Measurements from ENCODE around the gene TRAF3IP1.
"Not testable (repeated sequence)": the region's sequence is repeated elsewhere in the genome, so short reads cannot be mapped to it uniquely, and the experiment has no call there.

The TRAF3IP1 gene

DNA sequence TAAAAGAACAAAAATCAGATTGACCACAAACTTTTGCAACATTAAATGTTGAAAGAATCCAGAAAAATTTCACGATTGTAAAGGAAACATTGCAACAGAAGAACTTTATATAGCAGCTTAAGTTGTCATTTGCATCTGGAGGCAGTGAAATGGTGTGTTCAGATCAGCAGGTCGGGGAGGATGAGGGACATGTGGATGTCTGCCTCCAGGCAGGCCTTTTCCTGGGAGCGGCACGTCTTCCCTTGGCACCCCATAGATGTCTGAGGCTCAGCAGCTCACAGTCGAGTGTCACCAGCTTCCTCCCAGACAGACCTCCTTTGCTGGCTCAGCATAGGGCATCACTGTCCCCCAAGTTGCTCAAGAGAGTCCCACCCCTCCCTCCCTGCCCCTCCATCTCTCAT, 62.1 kb downstream of the TRAF3IP1 start:
- no peak for DNase-seq

DNA sequence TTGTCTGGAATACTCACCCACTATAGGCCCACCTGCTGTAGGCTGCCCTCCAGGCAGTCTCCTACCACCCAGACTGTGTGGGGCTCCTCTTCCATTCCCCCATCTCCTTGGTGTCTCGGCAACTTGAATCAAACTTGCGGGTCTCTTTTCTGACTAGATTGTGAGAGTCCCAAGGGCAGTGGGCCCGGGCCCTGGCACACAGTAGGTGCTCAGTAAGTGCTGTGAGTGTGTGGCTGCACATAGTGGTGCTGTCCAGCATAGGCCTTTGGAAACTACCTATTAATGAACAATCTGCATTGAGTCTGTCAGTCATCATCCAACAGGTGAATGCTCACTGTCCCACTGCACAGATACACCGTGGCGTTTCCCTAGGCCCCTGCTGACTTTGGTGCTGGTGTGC, 62.8 kb downstream of the TRAF3IP1 start:
- no peak for DNase-seq

DNA sequence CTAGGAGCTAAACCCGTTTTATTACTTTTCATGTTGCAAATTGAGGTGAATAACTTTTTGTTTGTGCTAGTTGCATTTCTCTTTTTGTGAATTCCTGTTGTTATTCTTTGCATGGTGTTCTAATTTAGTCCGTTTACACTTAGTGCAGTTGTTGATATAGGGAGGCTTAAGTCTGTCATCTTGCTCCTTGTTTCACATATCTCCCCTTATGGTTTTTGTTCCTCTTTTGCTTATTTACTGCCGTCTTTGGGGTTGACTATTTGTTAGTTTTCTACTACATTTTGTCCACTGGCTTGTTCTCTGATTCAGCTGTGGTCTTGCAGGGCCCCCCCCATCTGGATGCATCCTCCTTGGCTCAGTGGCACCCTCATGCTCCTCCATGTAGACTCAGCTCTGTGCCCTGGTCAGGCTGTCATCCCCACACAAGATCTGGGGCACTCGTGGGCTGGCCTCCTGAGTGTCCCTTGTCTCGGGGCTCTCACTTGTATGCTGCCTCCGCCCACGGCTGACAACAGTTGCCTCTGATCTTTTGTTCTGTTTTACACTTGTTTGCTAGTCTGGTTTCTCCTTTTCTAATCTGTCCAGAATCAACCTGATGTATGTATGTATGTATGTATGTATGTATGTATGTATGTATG, 63.5 kb downstream of the TRAF3IP1 start:
- DNase-seq: no peak

DNA sequence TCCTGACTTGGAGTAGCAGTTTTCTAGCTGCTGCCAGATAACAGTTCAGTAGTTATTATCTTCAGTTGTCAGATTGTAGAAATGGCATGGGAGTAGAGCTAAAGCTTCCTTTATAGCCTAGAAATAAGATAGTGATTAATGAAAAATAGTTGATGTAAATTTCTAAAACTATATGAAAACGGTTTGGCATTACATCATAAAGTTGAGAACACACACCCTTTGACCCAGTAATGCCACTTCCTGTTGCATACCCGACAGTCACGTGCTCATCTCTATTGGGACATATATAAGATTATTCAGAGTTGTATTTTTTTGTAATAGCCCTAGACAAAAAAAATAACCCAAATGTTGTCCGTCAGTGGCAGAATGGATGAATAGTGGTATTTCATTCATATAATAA, 67.0 kb downstream of the TRAF3IP1 start:
- DNase-seq: no peak

DNA sequence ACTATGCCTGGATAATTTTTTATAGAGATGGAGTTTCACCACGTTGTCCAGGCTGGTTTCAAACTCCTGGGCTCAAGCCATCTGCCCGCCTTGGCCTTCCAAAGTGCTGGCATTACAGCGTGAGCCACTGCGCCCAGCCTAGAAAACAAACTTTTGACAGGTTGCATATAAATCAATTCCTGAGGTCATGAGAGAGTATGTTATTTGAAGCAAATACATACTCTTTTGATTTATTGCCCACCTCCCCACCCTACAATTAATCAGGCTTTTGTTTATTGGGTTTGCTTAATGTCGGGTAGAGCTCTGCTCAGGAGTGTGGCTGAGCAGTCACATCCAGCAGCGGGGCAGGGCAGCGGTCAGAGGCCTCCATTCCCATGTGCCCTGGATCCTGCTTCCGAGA, 68.5 kb downstream of the TRAF3IP1 start:
- DNase-seq: no peak

DNA sequence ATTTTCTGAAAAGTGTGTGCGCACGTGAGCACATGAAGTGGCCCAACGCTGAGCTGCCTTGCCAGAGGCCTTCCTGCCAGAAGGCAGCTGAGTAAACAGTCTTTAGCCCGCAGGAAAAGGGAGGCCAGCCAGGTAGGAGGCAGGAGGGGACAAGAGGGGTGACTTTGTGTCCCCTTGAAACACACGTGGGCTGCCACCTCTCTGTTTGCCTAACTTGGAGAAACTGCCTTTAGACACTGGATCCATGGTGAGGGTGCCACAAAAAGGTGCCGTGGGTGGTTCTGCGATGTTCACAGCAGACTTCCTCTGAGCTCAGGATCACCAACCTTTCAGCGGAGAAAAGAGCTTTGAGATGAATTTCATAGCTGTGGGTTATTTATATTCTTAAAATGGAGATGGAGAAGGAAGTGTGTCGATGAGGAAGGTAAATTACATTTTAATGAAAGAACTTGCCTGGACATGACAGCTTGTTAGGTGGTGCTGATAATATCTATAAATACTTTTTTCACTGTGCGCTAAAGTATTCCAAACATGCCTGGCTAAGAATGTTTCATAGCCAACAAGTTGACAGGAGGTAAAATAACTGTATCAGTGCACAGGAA, 69.8 kb downstream of the TRAF3IP1 start:
- no peak for DNase-seq

DNA sequence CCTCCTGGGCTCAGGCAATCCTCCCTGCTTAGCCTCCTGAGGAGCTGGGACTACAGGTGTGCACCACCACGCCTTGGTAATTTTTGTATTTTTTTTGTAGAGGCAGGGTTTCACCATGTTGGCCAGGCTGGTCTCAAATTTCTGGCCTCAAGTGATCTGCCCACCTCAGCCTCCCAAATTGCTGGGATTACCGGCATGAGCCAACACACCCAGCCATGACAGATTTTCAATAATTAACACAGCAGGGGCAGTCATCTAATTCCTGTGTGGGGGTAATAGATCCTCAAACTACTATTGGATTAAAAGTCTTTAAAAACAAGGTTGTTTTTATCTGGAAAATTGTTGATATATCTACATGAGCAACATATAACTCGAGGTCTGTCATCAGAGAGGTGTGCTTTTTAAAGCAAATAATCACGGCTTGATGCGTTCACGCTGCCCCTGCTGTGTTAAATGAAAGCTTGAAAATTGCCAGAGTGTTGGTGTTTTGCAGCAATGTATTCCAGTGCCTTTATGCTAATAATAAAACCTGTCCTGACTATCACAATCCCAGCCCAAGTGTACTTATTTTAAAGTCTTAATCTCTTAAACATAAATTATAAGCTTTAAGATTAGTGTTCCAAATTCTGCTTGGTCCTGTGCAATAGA, 70.8 kb downstream of the TRAF3IP1 start:
- no peak for DNase-seq

DNA sequence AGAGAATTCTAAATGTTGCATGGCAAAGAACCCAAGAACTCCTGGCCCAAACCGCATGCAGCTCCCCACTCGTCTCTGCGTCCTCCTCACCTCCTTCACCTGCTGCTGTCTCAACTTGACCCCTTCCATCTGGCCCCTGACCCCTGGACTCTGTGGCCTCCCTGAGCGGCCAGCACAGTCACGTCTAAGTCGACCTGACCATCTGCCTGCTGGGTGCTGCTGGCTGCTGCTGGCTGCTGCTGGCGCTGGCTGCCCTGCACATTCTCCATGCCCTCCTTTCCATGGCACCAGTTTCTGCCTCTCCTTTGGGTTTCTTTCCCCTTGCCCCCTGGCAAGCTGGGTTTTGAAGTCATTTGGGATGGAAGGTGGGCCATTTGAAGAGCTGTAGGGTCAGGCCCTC, 76.3 kb downstream of the TRAF3IP1 start:
- no peak for DNase-seq

DNA sequence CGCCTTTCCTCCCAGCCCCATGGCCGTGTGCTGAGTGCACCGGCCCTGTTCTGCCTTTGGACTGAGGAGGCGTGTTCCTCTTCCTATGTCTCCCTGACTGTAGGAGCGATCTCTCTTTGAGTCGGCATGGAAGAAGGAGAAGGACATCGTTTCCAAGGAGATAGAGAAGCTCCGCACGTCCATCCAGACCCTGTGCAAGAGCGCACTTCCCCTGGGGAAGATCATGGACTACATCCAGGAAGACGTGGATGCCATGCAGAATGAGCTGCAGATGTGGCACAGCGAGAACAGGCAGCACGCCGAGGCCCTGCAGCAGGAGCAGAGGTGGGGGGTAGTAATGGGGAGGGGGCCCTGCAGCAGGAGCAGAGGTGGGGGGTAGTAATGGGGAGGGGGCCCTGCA, 77.0 kb downstream of the TRAF3IP1 start:
- DNase-seq: no peak

DNA sequence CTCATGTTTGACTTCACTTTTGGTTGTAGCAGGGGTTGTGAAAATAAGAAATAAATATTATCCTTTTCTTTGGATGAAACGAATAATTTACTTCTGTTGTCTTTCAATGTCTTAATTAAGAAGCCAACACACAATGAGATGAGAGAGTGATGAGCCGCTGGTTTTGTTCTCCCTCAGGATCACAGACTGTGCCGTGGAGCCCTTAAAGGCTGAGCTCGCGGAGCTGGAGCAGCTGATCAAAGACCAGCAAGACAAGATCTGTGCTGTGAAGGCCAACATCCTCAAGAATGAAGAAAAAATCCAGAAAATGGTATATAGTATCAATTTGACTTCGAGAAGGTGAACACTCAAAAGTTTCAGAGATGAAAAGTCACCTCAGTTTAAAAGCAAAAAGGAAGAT, 78.3 kb downstream of the TRAF3IP1 start:
- DNase-seq: no peak

DNA sequence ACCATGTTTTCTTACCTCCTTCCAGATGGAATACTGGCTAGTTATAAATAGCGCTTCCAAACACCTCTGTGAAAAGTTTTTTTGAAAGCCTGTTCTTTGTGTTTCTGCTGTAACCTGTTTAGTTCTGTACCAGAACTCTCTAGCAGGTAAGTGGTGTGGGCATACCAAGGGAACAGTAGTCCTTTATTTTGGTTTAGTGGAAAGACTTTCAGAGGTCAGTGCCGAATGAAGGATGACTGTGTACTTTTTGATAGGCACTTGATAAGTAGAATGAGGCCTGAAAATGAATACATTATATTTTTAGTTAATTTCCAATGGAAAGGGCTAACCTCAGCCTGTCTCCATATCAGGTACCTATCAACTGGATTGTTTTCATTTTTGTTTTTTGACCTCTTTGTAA, 78.8 kb downstream of the TRAF3IP1 start:
- DNase-seq: no peak

DNA sequence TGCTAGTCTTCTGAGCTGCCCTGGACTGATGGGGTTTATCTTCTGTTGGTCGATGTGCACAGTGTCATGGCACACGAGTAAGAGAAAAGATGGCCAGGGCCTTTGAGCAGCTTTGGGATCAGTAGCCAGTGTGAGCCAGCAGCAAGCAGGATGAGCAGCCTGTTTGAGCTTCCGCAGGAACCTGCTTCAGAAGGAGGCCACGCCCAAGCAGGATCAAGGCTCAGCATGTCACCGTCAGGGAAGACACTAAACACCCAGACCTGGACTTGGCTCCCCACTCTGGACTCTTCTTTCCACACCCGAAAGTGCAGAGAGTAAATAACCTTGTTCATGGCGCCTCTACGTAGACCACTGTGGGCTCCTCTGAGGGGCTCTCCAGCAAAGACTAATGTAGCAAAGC, 81.2 kb downstream of the TRAF3IP1 start:
- no peak for DNase-seq

DNA sequence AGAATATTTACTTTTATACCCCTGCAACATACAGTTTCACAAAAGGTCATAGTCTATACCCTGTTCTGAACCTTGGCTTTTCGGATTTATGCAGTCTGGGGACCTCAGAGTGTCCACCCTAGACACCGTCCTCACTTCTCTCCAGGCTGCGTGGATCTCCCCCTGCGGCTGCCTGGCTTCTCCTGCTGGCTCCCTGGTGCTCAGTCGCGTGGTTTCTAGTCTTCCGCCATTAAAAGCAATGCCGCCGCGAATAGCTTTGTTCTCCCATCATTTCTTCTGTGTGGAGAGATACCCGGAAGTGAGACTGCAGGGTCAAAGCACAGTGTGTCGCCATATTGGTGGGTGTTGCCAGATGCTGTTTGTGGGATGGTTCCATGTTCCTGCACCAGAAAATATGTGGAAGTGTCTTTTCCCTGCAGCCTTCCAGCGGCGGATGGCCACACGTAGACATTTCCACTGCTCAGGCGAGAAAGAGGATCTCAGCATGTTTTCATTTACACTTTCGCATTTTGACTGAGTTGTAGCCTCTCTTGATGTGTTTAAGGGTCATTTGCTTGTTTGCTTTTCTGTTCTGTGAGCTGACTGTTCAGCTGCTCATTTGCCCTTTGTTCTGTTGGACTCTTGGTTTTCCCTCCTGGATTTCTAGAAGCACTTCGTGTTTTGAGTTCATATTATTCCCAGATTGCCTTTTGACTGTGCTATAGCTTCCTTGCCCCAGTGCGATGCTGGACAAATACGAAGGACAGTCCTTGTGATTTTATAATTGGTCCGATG, 83.5 kb downstream of the TRAF3IP1 start:
- DNase-seq: no peak

DNA sequence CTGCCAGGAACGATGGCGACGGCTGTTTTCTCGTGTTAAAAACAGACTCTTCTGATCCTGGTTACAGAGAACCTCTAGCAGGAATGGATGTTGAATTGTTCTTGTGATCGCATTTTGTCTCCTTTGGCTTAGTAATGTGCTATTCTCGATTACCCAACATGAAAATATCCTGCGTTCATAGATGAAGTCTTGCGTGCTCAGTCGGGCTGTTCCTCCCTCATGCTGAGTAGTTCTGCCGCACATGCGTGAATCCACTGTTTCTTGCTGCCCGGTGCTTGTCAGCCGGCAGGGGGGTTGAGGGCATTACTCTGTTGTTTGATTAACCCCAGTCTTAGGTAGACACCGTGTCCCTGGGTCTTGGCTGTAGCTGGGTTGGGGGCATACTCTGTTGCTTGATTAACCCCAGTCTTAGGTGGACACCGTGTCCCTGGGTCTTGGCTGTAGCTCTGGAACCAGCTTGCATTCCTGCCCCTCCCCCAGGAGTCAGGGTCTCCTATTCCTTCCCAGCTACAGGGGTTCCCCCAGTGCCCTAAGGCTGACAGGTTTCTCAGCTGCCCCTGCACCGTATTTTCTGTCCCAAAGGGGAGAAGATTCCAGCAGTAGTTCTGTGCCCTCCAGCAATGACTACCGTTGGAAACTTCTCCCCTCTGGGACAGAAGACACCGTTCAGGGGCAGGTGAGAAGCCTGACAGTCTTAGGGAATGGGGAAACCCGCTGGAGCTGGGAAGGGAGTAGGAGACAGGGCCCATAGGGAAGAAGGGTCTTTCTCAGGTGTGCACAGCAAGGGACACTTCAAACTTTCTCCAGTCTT, 84.3 kb downstream of the TRAF3IP1 start:
- no peak for DNase-seq

DNA sequence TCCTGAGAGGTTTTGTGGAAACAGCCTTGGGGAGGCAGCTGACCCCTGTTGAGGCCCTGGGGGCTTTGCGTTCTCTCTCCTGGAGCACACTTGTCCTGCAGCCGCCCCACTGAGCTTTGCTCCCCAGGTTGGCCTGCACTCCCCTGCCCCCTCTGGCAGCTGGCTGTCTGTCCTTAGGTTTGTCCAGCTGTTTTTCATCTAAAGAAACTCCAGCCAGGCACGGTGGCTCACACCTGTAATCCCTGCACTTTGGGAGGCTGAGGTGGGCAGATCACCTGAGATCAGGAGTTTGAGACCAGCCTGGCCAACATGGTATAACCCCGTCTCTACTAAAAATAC, 84.9 kb downstream of the TRAF3IP1 start:
- not testable (repeated sequence) for DNase-seq

DNA sequence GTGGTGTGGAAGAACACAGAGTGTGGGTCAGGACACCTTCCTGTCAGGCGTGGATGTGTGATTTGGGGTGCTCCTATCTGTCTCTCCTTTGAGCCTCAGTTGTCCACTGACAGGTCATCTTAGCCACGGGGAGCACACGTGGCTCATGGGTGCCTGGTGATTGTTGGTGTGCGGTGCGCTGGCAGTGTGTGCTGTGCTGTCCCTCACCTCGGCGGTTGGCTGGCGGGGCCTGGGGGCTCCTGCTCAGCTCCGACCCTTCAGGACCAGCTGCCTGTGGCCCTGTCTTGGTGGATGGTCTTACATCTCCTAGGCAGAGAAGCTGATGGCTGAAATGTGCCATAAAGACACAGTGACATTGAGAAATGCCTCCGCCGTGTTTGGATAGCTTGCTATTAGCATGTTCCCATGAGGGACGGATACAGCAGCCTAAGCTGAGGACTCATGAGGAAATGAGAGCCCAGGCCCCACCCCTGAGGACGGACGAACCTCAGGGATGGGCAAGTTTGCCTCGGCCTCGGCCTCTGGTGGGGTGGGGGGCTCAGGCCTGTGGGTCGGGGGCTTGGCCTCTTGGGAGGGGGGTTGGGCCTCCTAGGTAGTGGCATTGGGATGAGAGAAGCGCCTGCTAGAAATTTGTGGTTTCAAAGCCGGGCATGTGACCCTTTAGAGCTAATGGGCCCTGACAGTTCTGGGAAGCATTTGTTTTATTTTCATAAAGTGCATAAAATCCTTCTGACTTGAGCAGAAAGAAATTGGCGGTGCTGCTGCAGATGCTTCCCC, 86.1 kb downstream of the TRAF3IP1 start:
- no peak for DNase-seq

DNA sequence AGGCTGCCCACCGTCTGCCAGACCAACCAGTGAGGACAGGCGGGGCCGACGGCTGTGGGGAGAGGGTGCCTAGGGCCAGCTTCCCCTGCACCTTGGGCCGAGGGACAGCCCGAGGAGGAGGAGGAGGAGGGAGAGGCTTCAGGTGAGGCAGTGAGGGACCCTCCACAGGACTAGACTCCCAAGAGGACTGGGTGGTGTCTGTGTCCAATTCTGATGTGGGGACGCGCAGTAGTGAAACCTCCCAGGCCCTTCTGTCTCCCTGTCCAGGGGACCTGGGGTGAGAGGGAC, 86.6 kb downstream of the TRAF3IP1 start:
- no peak for DNase-seq

DNA sequence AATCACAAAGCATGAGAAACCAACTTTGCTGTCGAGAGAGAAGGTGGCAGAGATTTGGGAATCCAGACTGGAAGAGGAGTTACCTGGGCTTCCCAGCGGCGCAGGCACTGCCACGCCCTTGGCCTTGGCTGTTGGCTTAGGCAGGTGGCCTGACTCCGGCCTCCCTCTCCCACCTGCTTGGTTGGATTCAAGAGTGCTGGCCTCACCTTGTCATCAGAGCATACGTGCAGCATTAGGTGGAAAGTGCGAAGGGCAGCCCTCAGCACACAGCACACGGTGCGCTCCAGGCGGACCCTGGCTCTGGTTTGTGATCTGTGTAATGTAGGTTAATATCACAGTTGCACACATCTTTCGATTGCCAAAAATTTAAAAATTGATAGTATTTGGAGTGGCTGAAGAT, 87.2 kb downstream of the TRAF3IP1 start:
- no peak for DNase-seq

DNA sequence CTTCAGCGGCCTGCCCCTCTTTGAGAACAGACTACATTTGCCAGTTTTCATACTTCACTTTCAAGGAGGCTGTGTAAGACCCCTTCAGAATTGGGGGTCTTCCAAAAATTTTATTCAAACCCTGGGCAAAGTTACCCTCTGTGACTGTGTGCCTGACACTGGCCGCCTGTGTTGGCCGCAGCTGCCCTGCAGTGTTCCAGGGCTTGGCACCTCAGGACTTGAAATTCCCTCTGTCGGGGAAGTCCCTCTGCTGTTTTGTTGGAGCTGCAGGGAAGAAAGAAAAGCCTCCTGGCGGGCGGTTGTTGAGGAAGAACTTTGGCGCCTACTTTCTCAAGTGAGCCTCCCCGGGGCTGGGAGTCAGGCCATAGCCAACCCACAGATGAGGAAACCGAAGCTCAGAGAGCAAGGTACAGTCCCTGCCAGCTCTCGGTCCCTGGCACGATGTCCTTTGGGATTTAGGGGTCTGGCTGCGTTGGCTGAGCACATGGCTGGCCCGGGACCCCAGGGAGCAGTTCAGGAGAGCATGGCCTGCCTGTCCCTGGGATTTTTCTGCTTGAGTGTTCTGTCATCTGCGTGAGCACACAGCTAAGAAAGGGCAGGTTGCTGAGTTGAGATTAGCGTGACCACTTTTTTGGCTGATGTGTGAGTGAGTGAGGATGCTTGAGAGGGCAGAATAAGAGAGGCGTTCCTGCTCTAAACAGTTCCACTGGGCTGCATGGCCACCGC, 88.5 kb downstream of the TRAF3IP1 start:
- no peak for DNase-seq

DNA sequence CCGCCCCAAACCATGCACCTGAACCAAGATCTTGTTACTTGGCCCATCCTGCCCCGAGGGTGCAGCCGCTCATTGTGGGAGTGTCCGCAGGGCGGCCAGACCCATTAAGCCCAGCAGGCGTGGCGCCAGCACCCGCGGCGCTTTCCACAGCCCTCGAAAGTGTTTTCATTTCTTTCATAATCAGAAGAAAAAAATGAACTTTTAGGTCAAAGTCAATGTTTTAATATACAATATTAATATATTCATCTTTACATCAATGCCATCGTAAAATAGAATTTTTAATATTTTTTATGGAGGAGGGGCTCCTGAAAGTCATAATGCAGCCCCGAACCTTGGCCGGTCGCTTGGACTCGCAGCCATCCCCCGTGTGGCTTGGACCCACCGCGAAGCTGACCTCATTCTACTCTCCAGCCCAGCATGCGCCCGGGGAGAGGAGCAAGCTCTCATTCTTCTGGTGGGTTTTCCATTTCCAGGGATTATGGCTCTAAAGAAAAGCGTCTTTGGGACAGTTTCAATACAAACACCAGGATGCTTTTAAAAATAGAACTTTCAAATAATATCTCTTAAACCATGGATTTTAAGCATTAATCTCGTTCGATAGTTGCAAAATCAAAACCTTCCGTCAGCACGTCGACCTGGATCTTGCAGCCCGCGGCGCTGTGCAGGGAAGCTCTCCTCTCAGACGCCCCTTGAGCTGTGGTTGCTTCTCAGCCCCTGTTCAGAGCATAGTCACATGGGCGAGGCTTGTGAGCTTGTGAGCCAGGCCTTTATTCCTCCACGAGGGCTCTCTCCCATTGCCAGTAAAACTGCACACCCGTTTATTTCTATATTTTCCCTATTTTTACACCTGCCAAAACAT, 89.3 kb downstream of the TRAF3IP1 start:
- no peak for DNase-seq
